SK-N-SH treated with all-trans-retinoic acid at 6 μM for 48 hours (cell line): ENCODE measurements around the gene ALKAL2.

Experiments
- ATAC-seq: fragments of 200-7000 bp; cut with Tn5 transposase; 3 replicates; pipeline ENCODE4 v1.9.1; 2020; ENCODE audit warnings: mild to moderate bottlenecking, moderate library complexity
- ARNTL ChIP-seq: fragments of 450-650 bp; formaldehyde crosslinking; IDR thresholded peaks from 2 replicates; pipeline ENCODE4 v1.5.0; 2020; ENCODE audit warnings: low read depth, mild to moderate bottlenecking, moderate library complexity, borderline replicate concordance
- BACH2 ChIP-seq: fragments of 250-450 bp; sonication (Bioruptor Pico); IDR thresholded peaks from 2 replicates; pipeline ENCODE4 v1.9.0; 2021; ENCODE audit warnings: mild to moderate bottlenecking, borderline replicate concordance
- CREB5 ChIP-seq: fragments of 250-450 bp; sonication (Bioruptor Pico); IDR thresholded peaks from 2 replicates; pipeline ENCODE4 v1.5.1; 2020; ENCODE audit warnings: low read depth, mild to moderate bottlenecking, moderate library complexity
- CSDC2 ChIP-seq: fragments of 250-450 bp; sonication (Bioruptor Pico); IDR thresholded peaks from 2 replicates; pipeline ENCODE4 v1.5.0; 2020; ENCODE audit warnings: mild to moderate bottlenecking, moderate library complexity
- CSRNP3 ChIP-seq: fragments of 250-450 bp; sonication (Bioruptor Pico); IDR thresholded peaks from 2 replicates; pipeline ENCODE4 v1.5.1; 2021; ENCODE audit warnings: mild to moderate bottlenecking, moderate library complexity
- ESRRG ChIP-seq: fragments of 250-450 bp; sonication (Bioruptor Pico); IDR thresholded peaks from 2 replicates; pipeline ENCODE4 v1.6.1; 2021; ENCODE audit warnings: mild to moderate bottlenecking
- GLIS3 ChIP-seq: fragments of 250-450 bp; sonication (Bioruptor Pico); IDR thresholded peaks from 2 replicates; pipeline ENCODE4 v1.5.0; 2020; ENCODE audit warnings: mild to moderate bottlenecking, moderate library complexity
- ISL1 ChIP-seq: fragments of 250-450 bp; sonication (Bioruptor Pico); IDR thresholded peaks from 2 replicates; pipeline ENCODE4 v2.1.2; 2022; ENCODE audit warnings: mild to moderate bottlenecking, moderate library complexity
- OSR1 ChIP-seq: fragments of 250-450 bp; sonication (Bioruptor Pico); IDR thresholded peaks from 2 replicates; pipeline ENCODE4 v1.8.0; 2022; ENCODE audit warnings: moderate library complexity, mild to moderate bottlenecking, inconsistent platforms
- POU6F1 ChIP-seq: fragments of 250-450 bp; sonication (Bioruptor Pico); IDR thresholded peaks from 2 replicates; pipeline ENCODE4 v1.8.0; 2021; ENCODE audit warnings: low read depth, mild to moderate bottlenecking, moderate library complexity, borderline replicate concordance
- PPARA ChIP-seq: fragments of 250-450 bp; sonication (Bioruptor Pico); IDR thresholded peaks from 2 replicates; pipeline ENCODE4 v1.5.0; 2020; ENCODE audit warnings: mild to moderate bottlenecking, borderline replicate concordance
- RARB ChIP-seq: fragments of 250-450 bp; sonication (Bioruptor Pico); IDR thresholded peaks from 2 replicates; pipeline ENCODE4 v1.8.0; 2021; ENCODE audit warnings: mild to moderate bottlenecking, moderate library complexity
- SNAI2 ChIP-seq: fragments of 250-450 bp; sonication (Bioruptor Pico); IDR thresholded peaks from 2 replicates; pipeline ENCODE4 v1.5.0; 2020; ENCODE audit warnings: mild to moderate bottlenecking, moderate library complexity
- TCF4 ChIP-seq: fragments of 250-450 bp; sonication (Bioruptor Pico); IDR thresholded peaks from 2 replicates; pipeline ENCODE4 v1.8.0; 2021; ENCODE audit warnings: mild to moderate bottlenecking, moderate library complexity, borderline replicate concordance
- TOX ChIP-seq: fragments of 250-450 bp; sonication (Bioruptor Pico); IDR thresholded peaks from 2 replicates; pipeline ENCODE4 v1.8.0; 2021; ENCODE audit warnings: mild to moderate bottlenecking, moderate library complexity, borderline replicate concordance
- ZC3H10 ChIP-seq: fragments of 250-450 bp; sonication (Bioruptor Pico); IDR thresholded peaks from 2 replicates; pipeline ENCODE4 v1.5.1; 2021; ENCODE audit warnings: mild to moderate bottlenecking, moderate library complexity
- ZFP3 ChIP-seq: fragments of 250-450 bp; sonication (Bioruptor Pico); IDR thresholded peaks from 2 replicates; pipeline ENCODE4 v1.5.0; 2020; ENCODE audit warnings: mild to moderate bottlenecking, moderate library complexity
- ZFP30 ChIP-seq: fragments of 450-650 bp; formaldehyde crosslinking; IDR thresholded peaks from 2 replicates; pipeline ENCODE4 v1.5.0; 2022; ENCODE audit warnings: mild to moderate bottlenecking, moderate library complexity
- ZNF565 ChIP-seq: fragments of 450-650 bp; formaldehyde crosslinking; conservative IDR thresholded peaks from 2 replicates; pipeline ENCODE4 v1.5.0; 2020; ENCODE audit warnings: low read depth, mild to moderate bottlenecking, moderate library complexity
- ZNF70 ChIP-seq: fragments of 450-650 bp; formaldehyde crosslinking; IDR thresholded peaks from 2 replicates; pipeline ENCODE4 v1.5.0; 2020; ENCODE audit warnings: mild to moderate bottlenecking, moderate library complexity
- ZNF8 ChIP-seq: fragments of 450-650 bp; formaldehyde crosslinking; IDR thresholded peaks from 2 replicates; pipeline ENCODE4 v1.5.0; 2020; ENCODE audit warnings: mild to moderate bottlenecking, moderate library complexity
- TF ChIP-seq, protein P1 (sequence below): fragments of 250-450 bp; sonication (Bioruptor Pico); IDR thresholded peaks from 2 replicates; pipeline ENCODE4 v1.8.0; 2020; ENCODE audit warnings: mild to moderate bottlenecking, moderate library complexity, borderline replicate concordance
- TF ChIP-seq, protein P2 (sequence below): fragments of 250-450 bp; sonication (Bioruptor Pico); IDR thresholded peaks from 2 replicates; pipeline ENCODE4 v1.5.0; 2020; ENCODE audit warnings: mild to moderate bottlenecking, moderate library complexity

ALKAL2 gene

GRCh38 chr2:244547-244946 lies 43.3 kb downstream of the ALKAL2 start:
- ATAC-seq = no peak
- no peak for TF ChIP-seq ZFP3
- TF ChIP-seq OSR1 (CRISPR knock-in tag) = no peak
- TF ChIP-seq ARNTL (CRISPR knock-in tag) = no peak
- no peak for TF ChIP-seq CREB5 (CRISPR knock-in tag)
- no peak for TF ChIP-seq TCF4
- no peak for TF ChIP-seq BACH2 (CRISPR knock-in tag)
- TF ChIP-seq ZC3H10 (CRISPR knock-in tag) = no peak
- TF ChIP-seq TOX (CRISPR knock-in tag) = no peak

- no peak for ATAC-seq
- no peak for TF ChIP-seq ZNF70 (CRISPR knock-in tag)
- no peak for TF ChIP-seq ESRRG
- TF ChIP-seq ISL1 (CRISPR knock-in tag) = no peak
- no peak for TF ChIP-seq OSR1 (CRISPR knock-in tag)
- no peak for TF ChIP-seq PPARA (CRISPR knock-in tag)
- TF ChIP-seq RARB = no peak
- TF ChIP-seq CREB5 (CRISPR knock-in tag) = no peak
- no peak for TF ChIP-seq TOX (CRISPR knock-in tag)
- no peak for TF ChIP-seq ZNF8 (CRISPR knock-in tag)
- TF ChIP-seq ARNTL (CRISPR knock-in tag) = no peak
These were observed 49.0 kb downstream of the ALKAL2 start for GRCh38 chr2:238869-239268.

DNA sequence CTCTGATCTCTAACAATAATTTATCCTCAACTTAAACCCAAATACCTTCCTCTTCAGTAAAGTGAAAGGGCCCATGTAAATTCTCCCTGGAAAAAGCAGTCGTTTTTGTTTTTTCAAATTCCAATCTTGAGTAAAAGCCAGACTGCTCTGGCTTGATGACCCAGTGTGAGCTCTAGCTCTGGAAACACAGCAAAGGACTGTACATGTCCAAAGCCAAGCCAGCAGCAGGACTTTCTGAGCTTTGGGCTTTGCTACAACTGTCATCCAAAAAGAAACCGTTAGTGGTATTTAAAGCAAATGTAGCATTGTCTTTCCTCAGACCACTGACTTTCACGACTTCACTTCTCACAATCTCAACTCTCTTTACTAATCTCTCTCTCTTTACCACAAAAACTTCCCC lies 49.5 kb downstream of the ALKAL2 start:
- no peak for ATAC-seq
- TF ChIP-seq GLIS3 (CRISPR knock-in tag) (no peak), CSDC2 (CRISPR knock-in tag) (no peak), PPARA (CRISPR knock-in tag) (no peak), BACH2 (CRISPR knock-in tag) (no peak), RARB (no peak), TOX (CRISPR knock-in tag) (no peak), ZNF70 (CRISPR knock-in tag) (no peak), SNAI2 (CRISPR knock-in tag) (no peak), ZFP30 (CRISPR knock-in tag) (no peak), ZC3H10 (CRISPR knock-in tag) (no peak), ZFP3 (no peak), POU6F1 (CRISPR knock-in tag) (no peak), OSR1 (CRISPR knock-in tag) (no peak), ZNF565 (CRISPR knock-in tag) (no peak), CSRNP3 (CRISPR knock-in tag) (no peak)
- TF ChIP-seq, protein P1, sequence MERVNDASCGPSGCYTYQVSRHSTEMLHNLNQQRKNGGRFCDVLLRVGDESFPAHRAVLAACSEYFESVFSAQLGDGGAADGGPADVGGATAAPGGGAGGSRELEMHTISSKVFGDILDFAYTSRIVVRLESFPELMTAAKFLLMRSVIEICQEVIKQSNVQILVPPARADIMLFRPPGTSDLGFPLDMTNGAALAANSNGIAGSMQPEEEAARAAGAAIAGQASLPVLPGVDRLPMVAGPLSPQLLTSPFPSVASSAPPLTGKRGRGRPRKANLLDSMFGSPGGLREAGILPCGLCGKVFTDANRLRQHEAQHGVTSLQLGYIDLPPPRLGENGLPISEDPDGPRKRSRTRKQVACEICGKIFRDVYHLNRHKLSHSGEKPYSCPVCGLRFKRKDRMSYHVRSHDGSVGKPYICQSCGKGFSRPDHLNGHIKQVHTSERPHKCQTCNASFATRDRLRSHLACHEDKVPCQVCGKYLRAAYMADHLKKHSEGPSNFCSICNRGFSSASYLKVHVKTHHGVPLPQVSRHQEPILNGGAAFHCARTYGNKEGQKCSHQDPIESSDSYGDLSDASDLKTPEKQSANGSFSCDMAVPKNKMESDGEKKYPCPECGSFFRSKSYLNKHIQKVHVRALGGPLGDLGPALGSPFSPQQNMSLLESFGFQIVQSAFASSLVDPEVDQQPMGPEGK (CRISPR knock-in tag) = no peak

DNA sequence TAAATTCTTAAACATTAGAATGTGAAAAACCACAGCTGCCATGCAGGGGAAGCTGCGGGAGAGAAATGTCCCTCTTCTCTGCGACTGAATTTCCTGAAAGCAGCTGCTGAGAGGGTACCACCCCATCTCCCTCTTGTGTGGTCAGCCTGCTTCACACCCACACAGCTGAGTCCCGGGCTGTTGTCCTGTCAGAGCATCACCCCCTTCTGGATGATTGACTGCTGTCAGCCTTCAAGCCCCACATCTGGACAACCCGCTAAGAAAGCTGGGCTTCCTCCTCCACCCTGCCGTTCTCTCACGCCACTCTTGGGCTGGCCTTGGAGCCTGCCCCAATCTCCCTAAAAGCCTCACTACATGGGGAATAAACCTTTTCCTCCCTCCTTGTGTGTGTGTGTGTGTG lies 50.0 kb downstream of the ALKAL2 start:
- no peak for ATAC-seq
- no peak for TF ChIP-seq RARB
- no peak for TF ChIP-seq BACH2 (CRISPR knock-in tag)
- TF ChIP-seq ZFP3 = no peak
- TF ChIP-seq ZNF70 (CRISPR knock-in tag) = no peak
- no peak for TF ChIP-seq ARNTL (CRISPR knock-in tag)
- no peak for TF ChIP-seq CSRNP3 (CRISPR knock-in tag)
- TF ChIP-seq ZFP30 (CRISPR knock-in tag) = no peak
- no peak for TF ChIP-seq ZC3H10 (CRISPR knock-in tag)
- TF ChIP-seq TCF4 = no peak
- TF ChIP-seq GLIS3 (CRISPR knock-in tag) = no peak
- TF ChIP-seq, protein P2, sequence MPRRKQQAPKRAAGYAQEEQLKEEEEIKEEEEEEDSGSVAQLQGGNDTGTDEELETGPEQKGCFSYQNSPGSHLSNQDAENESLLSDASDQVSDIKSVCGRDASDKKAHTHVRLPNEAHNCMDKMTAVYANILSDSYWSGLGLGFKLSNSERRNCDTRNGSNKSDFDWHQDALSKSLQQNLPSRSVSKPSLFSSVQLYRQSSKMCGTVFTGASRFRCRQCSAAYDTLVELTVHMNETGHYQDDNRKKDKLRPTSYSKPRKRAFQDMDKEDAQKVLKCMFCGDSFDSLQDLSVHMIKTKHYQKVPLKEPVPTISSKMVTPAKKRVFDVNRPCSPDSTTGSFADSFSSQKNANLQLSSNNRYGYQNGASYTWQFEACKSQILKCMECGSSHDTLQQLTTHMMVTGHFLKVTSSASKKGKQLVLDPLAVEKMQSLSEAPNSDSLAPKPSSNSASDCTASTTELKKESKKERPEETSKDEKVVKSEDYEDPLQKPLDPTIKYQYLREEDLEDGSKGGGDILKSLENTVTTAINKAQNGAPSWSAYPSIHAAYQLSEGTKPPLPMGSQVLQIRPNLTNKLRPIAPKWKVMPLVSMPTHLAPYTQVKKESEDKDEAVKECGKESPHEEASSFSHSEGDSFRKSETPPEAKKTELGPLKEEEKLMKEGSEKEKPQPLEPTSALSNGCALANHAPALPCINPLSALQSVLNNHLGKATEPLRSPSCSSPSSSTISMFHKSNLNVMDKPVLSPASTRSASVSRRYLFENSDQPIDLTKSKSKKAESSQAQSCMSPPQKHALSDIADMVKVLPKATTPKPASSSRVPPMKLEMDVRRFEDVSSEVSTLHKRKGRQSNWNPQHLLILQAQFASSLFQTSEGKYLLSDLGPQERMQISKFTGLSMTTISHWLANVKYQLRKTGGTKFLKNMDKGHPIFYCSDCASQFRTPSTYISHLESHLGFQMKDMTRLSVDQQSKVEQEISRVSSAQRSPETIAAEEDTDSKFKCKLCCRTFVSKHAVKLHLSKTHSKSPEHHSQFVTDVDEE = no peak
- no peak for TF ChIP-seq SNAI2 (CRISPR knock-in tag)
- TF ChIP-seq, all 23 proteins: peak for 0
